Endothelial cell of umbilical vein (primary cell): ENCODE results near the gene CORO2B. TPM values are rescaled to one million over a fixed set of nuclear protein-coding genes. Genes with fewer than 3 reads are reported as not detected.

Source experiments
- BruUV-seq: library from RNA; stranded (reverse); fragments of 400-500 nt; replicated peaks from 2 replicates; lab custom pipeline; 2021; lab: Mats Ljungman, UMichigan
- CTCF ChIA-PET: fragments of 300-600, 350-600 bp; sonication (Branson Sonifier 250); formaldehyde crosslinking; loops from one replicate; lab custom pipeline; 2021; ENCODE audit warnings: antibody characterized with exemption, inconsistent platforms; lab: Charles Lee
- POLR2A ChIA-PET: fragments of 300-600, 350-600 bp; sonication (Branson Sonifier 250); formaldehyde crosslinking; loops from one replicate; lab custom pipeline; 2021; ENCODE audit warnings: antibody characterized with exemption, inconsistent platforms; lab: Charles Lee
- DNase-seq: peaks from one replicate; pipeline ENCODE4 v3.0.0-alpha.2; 2011; ENCODE audit warnings: low read depth, low spot score
- FAIRE-seq: peaks from 2 replicates; lab custom pipeline; 2011; peaks lifted over from hg19 to GRCh38; lab: Jason Lieb, UNC
- H2AFZ ChIP-seq: 2 replicates; pipeline ENCODE4 v1.6.0; 2012; ENCODE audit warnings: low read depth, low read length, control low read depth, inconsistent platforms
- H3K27ac ChIP-seq: 2 replicates; pipeline ENCODE4 v1.5.1; 2011; ENCODE audit warnings: low read depth, mild to moderate bottlenecking, control low read depth, low read length, moderate library complexity; ENCODE audit not compliant: insufficient read depth
- H3K27me3 ChIP-seq, 2 experiments: 2 replicates each; pipeline versions ENCODE4 v1.6.0 to v1.6.1; 2011; ENCODE audit warnings: low read length in 2 of 2, mixed read lengths in 1 of 2; ENCODE audit not compliant: control insufficient read depth in 2 of 2, insufficient read depth in 2 of 2
- H3K36me3 ChIP-seq, 2 experiments: 2 replicates in 1 of 2; 3 replicates in 1 of 2; pipeline ENCODE4 v1.5.1; 2011; ENCODE audit warnings: low read length in 2 of 2, mild to moderate bottlenecking in 1 of 2, moderate library complexity in 1 of 2; ENCODE audit not compliant: control insufficient read depth in 2 of 2, insufficient read depth in 2 of 2; ENCODE audit errors: extremely low read depth in 1 of 2
- H3K4me1 ChIP-seq: 3 replicates; pipeline ENCODE4 v1.5.1; 2011; ENCODE audit warnings: mild to moderate bottlenecking, low read length; ENCODE audit not compliant: control insufficient read depth, insufficient read depth; ENCODE audit errors: extremely low read depth
- H3K4me2 ChIP-seq: 2 replicates; pipeline ENCODE4 v1.6.1; 2011; ENCODE audit warnings: low read length, control low read depth, mixed read lengths; ENCODE audit not compliant: insufficient read depth
- H3K4me3 ChIP-seq, 3 experiments: fragments of 200-600 bp in 1 of 3; sonication (generic), shearing (Covaris generic) in 1 of 3; replicated peaks in 1 of 3; 2 replicates each; pipeline ENCODE4 v1.5.1; 2011 to 2016; ENCODE audit warnings: control low read depth in 3 of 3, low read length in 3 of 3, mild to moderate bottlenecking in 2 of 3, inconsistent platforms in 1 of 3, low read depth in 1 of 3, moderate library complexity in 1 of 3; ENCODE audit not compliant: insufficient read depth in 1 of 3
- H3K79me2 ChIP-seq: 2 replicates; pipeline ENCODE4 v1.6.0; 2012; ENCODE audit warnings: low read length, inconsistent platforms; ENCODE audit not compliant: control insufficient read depth, insufficient read depth
- H3K9ac ChIP-seq: replicated peaks from 2 replicates; pipeline ENCODE3; 2011; ENCODE audit warnings: low read length, control low read depth; ENCODE audit not compliant: insufficient read depth; ENCODE audit errors: extremely low read depth
- H3K9me1 ChIP-seq: replicated peaks from 3 replicates; pipeline ENCODE4 v1.6.0; 2011; ENCODE audit warnings: mild to moderate bottlenecking, low read length; ENCODE audit not compliant: control insufficient read depth, insufficient read depth; ENCODE audit errors: extremely low read depth
- H3K9me3 ChIP-seq: replicated peaks from 2 replicates; pipeline ENCODE4 v1.5.1; 2012; ENCODE audit warnings: low read length, inconsistent platforms; ENCODE audit not compliant: control insufficient read depth, insufficient read depth
- H4K20me1 ChIP-seq: replicated peaks from 2 replicates; pipeline ENCODE3; 2011; ENCODE audit warnings: mild to moderate bottlenecking, low read length; ENCODE audit not compliant: control insufficient read depth, insufficient read depth; ENCODE audit errors: extremely low read depth
- CTCF ChIP-seq, 2 donors: IDR thresholded peaks; 1 replicate in 1 of 2; 2 replicates in 1 of 2; pipeline ENCODE4 v1.5.1; 2011; ENCODE audit warnings: low read length in 2 of 2, mild to moderate bottlenecking in 2 of 2, moderate library complexity in 2 of 2, control low read depth in 1 of 2, inconsistent platforms in 1 of 2, low read depth in 1 of 2; ENCODE audit not compliant: insufficient read depth in 1 of 2; ENCODE audit errors: extremely low read depth in 1 of 2
- EZH2 ChIP-seq: IDR thresholded peaks from 2 replicates; pipeline ENCODE4 v1.6.1; 2012; ENCODE audit warnings: borderline replicate concordance, low read depth, mild to moderate bottlenecking, moderate library complexity, low read length, inconsistent platforms; ENCODE audit not compliant: severe bottlenecking
- FOS ChIP-seq: IDR thresholded peaks from 2 replicates; pipeline ENCODE4 v1.6.1; 2011; ENCODE audit warnings: mild to moderate bottlenecking, low read length, moderate library complexity, borderline replicate concordance; ENCODE audit not compliant: insufficient read depth
- GATA2 ChIP-seq: IDR thresholded peaks from 2 replicates; pipeline ENCODE4 v1.7.0; 2011; ENCODE audit warnings: low read depth, mild to moderate bottlenecking, moderate library complexity, mixed read lengths, low read length; ENCODE audit not compliant: insufficient read length, insufficient read depth
- JUN ChIP-seq: IDR thresholded peaks from 2 replicates; pipeline ENCODE4 v1.6.1; 2011; ENCODE audit warnings: borderline replicate concordance, low read depth; ENCODE audit not compliant: insufficient read length, insufficient read depth
- MAX ChIP-seq: IDR thresholded peaks from 2 replicates; pipeline ENCODE4 v1.6.1; 2011; ENCODE audit not compliant: insufficient read depth, insufficient read length
- MYC ChIP-seq: IDR thresholded peaks from one replicate; pipeline ENCODE4 v1.6.1; 2011; ENCODE audit warnings: mild to moderate bottlenecking, low read depth, low read length
- POLR2A ChIP-seq: IDR thresholded peaks from 2 replicates; pipeline ENCODE4 v1.6.1; 2012; ENCODE audit warnings: low read depth, mild to moderate bottlenecking, control low read depth, low read length
- POLR2AphosphoS5 ChIP-seq: IDR thresholded peaks from 2 replicates; pipeline ENCODE4 v1.6.1; 2012; ENCODE audit warnings: low read depth, mild to moderate bottlenecking, control low read depth, low read length, moderate library complexity; ENCODE audit not compliant: insufficient read depth
- dilution Hi-C: fragments of 300-500 bp; cut with MboI; formaldehyde crosslinking; loops from one replicate; pipeline ENCODE4 v1.15.0; 2019; ENCODE audit warnings: low sequenced_read_pairs; ENCODE audit not compliant: extremely low pct_ligation_motif_present
- intact Hi-C: fragments of 100-400 bp; cut with micrococcal nuclease; formaldehyde crosslinking; loops from one replicate; pipeline ENCODE4 v1.10.0; 2022
- polyA plus RNA-seq, 4 experiments: library from polyadenylated mRNA; depleted of rRNA in 3 of 4; stranded (reverse) in 3 of 4; unstranded in 1 of 4; fragments of >200 nt; gene quantifications; 2 replicates each; pipeline versions ENCODE4 v1.2.1 to v1.2.3, GENCODE V29; 2011 to 2012; ENCODE audit warnings: missing spikeins in 1 of 4
- total RNA-seq: library from RNA; stranded (reverse); gene quantifications from 2 replicates; pipeline ENCODE4 v1.2.3, GENCODE V29; 2021

Gene CORO2B
- total and polyA plus RNA-seq, 2 donors (not counting 3 experiments of a cell fraction or from before 2014, with no cell fraction given) = 2.4 to 3.7 TPM

GRCh38 chr15:68599153-68599545 is 20.4 kb downstream of the CORO2B start:
- CTCF ChIA-PET = interaction anchor here (0.9 to 1.0 kb wide), 2 partner anchors 10 to 17 kb away, joined by 3 read pairs; no protein-coding TSS in a partner anchor
- intact Hi-C loops = no loop called here
- no peaks in the 10 kb centered on the region for H3K79me2 ChIP-seq

More at GRCh38 chr15:68599153-68599545, 20.4 kb downstream of the CORO2B start:
- no peak overlapping the region for H3K9ac ChIP-seq
- H2AFZ ChIP-seq = no peak overlapping the region
- no peaks in the 10 kb centered on the region for H4K20me1 ChIP-seq
- no peaks in the 10 kb centered on the region for H3K9me3 ChIP-seq
- H3K4me1 ChIP-seq = no peaks in the 10 kb centered on the region
- no TSS peak for BruUV-seq
- dilution Hi-C loops = no loop called here
- H3K4me3 ChIP-seq = no peak overlapping the region
- no peaks in the 10 kb centered on the region for H3K9me1 ChIP-seq
- H3K27me3 ChIP-seq = no peaks in the 10 kb centered on the region
- DNase-seq (no peak), FAIRE-seq (no peak)
- H3K27ac ChIP-seq = no peak overlapping the region
- H3K4me2 ChIP-seq = no peak overlapping the region
- H3K36me3 ChIP-seq = no peaks in the 10 kb centered on the region
- POLR2A ChIA-PET = no interaction called here
- TF ChIP-seq GATA2 (no peak), CTCF (IDR thresholded peaks at IDR 0.05; ENCODE audit: extremely low read depth in 1 of 2, insufficient read depth in 1 of 2, low read depth in 1 of 2, low read length in 2 of 2) (no peak), MAX (no peak), POLR2A (no peak), POLR2AphosphoS5 (no peak), FOS (no peak), JUN (no peak), EZH2 (no peak), MYC (no peak)
